Stimulated activated CD4-positive, alpha-beta T cell treated with anti-CD3 and anti-CD28 coated beads, TNF-alpha, amount 100 ng/mL, for 1 hour (primary cell): Measurements from ENCODE around the gene MYBPC1.
"Not testable (repeated sequence)": the region's sequence is repeated elsewhere in the genome, so short reads cannot be mapped to it uniquely, and the experiment has no call there.

ENCODE experiments used
- DNase-seq, 3 donors: peaks; one replicate each; pipeline ENCODE4 v3.0.0-alpha.2; 2020; ENCODE audit warnings: low read depth in 3 of 3, low spot score in 1 of 3

Gene MYBPC1

DNA sequence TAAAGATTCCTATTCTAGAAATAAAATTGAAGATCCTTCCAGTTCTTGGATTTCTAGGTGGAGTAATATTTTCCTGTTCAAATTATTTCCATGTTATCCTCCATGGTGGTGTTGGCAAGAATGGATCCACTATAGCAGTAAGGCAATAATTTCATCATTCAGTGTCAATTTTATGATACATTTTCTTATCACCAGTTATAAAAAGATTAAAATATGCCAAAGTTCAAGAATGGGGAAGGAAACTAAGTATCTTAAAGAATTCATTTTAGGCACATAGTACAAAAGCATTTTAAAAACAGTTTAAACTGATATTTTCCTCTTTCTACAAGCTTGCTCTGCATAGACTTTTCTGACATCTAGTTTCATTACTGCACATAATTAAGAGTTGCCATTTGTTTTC lies 125.3 kb downstream of the MYBPC1 start:
- no peak for DNase-seq

DNA sequence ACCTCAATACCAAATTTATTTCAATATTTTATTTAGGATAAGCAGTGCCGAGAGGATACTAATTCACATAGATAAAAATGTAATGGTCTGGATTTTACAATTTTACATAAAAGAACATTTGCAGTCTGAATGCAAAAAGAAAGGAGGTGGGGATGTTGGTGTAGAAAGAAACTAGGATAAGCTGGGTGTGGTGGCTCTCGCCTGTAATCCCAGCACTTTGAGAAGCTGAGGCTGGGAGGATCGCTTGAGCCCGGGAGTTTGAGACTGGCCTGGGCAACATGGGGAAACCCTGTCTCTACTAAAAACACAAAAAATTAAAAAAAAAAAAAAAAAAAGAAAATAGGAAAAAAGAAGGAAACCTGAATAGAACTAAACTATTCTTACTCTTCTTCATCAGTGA lies 127.6 kb downstream of the MYBPC1 start:
- no peak for DNase-seq

DNA sequence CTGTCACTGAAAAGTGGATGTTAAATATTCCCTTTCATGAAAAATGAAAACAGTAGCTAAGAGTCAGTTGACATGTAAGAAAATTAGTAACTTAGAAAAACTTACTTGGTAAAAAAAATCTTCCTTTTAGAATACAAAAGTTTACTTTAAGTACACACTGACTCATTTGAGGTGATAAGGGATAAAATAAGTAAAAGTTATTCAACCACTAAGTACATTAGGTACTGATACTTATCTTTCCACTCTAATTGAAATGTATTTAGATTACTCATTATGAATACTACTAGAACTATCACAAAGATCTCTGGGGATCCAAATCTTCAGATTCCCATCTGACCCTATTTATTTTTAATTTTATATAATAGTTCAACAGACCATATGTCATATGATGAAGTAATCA lies 132.3 kb downstream of the MYBPC1 start:
- DNase-seq, result no peak

DNA sequence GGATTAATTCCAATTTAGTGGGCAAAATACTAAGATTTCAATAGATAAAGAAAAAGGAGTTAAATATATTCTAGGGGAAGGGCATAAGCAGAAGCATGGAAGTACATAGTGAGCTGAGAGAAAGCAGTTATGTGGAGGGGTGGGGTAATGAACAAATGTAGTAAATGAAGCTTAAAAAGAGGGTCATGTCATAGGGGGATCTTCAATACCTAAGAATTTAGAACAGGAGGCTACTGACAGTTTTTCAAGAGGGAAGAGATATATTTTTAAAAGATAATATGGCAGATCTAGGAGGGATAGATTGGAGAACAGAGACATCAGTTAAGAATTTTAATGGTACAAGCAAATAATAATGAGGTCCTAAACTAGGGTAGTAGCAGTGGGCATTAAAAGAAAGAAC lies 135.1 kb downstream of the MYBPC1 start:
- DNase-seq, result no peak

DNA sequence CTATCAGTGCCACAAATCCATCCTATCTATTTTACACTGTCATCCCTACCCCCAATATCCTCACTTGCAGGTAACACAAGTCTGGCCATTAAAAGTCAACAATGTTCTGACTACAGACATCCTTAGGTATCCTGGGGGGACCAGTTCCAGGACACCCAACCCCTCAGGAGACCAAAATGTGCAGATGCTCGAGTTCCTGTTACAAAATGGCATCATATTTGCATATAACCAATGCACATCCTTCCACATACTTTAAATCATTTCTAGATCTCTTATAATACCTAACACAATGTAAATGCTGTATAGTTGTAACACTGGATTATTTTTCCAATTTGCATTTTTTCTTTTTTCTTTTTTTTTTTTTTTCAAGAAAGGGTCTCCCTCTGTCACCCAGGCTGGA lies 137.5 kb downstream of the MYBPC1 start:
- no peak for DNase-seq

DNA sequence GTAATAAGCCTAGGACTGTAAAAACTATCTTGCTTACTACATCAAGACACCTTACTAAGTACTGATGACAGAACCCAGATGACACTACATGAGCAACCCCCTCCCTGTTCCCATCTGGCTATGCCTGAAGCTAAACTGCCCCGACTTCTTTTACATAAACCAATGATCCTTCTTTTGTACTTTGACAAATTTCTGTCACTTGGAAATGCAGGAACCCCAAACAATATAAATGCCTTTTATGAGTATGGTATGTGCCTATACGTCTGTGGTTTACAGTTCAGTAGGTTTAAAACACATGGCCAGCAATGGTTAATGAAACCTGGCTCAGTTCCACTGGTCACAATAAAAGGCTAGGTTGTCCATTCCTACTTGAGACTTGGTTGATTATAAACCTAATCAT lies 138.4 kb downstream of the MYBPC1 start:
- no peak for DNase-seq

DNA sequence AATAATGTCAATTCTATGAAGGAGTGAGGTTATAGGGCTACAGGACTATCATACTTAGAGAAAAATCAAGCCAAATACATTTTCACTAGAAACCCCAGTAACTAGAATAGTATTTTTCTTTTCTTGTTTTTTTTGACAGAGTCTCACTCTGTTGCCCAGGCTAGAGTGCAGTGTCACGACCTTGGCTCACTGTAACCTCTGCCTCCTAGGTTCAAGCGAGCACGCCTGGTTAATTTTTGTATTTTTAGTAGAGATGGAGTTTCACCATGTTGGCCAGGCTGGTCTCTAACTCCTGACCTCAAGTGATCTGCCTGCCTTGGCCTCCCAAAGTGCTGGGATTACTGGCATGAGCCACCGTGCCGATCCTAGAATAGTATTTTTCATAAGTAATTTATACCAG lies 139.7 kb downstream of the MYBPC1 start:
- DNase-seq, result not testable (repeated sequence)
